H1 (cell line): Measurements from ENCODE around the gene RIF1. TPM values are rescaled to one million over a fixed set of nuclear protein-coding genes. Genes with fewer than 3 reads are reported as not detected.

Source experiments
- KDM1A ChIP-seq: fragments of 200-600, 300-600 bp; sonication (generic); IDR thresholded peaks from 2 replicates; pipeline ENCODE4 v1.7.1; 2016; ENCODE audit warnings: mild to moderate bottlenecking, low read length, borderline replicate concordance
- SP4 ChIP-seq: IDR thresholded peaks from 2 replicates; pipeline ENCODE4 v1.6.1; 2012; ENCODE audit warnings: low read length, inconsistent platforms
- polyA plus RNA-seq, 7 experiments: library from polyadenylated mRNA; depleted of rRNA in 3 of 7; stranded (reverse) in 5 of 7; unstranded in 2 of 7; fragments of >200 nt in 5 of 7; fragments of 200-250 nt in 2 of 7; gene quantifications; 1 replicate in 5 of 7; 2 replicates in 1 of 7; 4 replicates in 1 of 7; pipeline versions ENCODE4 v1.2.1 to v1.2.3, GENCODE V29; 2011 to 2013; ENCODE audit warnings: missing spikeins in 2 of 7, mixed read lengths in 2 of 7
- total RNA-seq: library from RNA; stranded (reverse); fragmentation: NEBNext Ultra II Directional; extraction: Animal tissue kit (Norgen Biotek cat#: 25700); gene quantifications from 2 replicates; pipeline ENCODE4 v1.2.1, GENCODE V29; 2021

RIF1 gene
- total and polyA plus RNA-seq, 2 of the 8 experiments (the other 6 are each of a cell fraction or from before 2014, with no cell fraction given) = 9.5 to 104 TPM

DNA sequence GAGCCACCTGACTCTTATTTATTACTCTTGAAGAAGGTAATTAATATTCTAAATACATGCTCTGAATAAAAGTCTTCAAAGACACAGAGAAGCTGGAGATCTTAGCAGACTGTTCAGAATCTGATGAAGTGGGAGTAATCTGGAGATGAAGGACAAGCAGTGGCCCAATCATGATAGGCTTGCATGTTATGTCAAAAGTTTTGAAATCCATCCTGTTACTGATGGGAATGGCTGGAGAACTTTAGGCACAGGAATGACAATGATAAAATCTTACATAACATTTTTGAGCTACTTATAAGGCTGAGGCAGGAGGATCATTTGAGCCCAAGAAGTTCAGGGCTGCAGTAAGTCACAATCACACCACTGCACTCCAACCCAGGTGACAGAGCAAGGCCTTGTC is 2.4 kb upstream of the RIF1 start (continued):
- TF ChIP-seq KDM1A = no peak
- no peak for TF ChIP-seq SP4
- TF ChIP-seq, all 59 proteins: peak for 0
